ENCODE measurements around the gene BACE2.
"Not testable (repeated sequence)": the region's sequence is repeated elsewhere in the genome, so short reads cannot be mapped to it uniquely, and the experiment has no call there.

The BACE2 gene

DNA sequence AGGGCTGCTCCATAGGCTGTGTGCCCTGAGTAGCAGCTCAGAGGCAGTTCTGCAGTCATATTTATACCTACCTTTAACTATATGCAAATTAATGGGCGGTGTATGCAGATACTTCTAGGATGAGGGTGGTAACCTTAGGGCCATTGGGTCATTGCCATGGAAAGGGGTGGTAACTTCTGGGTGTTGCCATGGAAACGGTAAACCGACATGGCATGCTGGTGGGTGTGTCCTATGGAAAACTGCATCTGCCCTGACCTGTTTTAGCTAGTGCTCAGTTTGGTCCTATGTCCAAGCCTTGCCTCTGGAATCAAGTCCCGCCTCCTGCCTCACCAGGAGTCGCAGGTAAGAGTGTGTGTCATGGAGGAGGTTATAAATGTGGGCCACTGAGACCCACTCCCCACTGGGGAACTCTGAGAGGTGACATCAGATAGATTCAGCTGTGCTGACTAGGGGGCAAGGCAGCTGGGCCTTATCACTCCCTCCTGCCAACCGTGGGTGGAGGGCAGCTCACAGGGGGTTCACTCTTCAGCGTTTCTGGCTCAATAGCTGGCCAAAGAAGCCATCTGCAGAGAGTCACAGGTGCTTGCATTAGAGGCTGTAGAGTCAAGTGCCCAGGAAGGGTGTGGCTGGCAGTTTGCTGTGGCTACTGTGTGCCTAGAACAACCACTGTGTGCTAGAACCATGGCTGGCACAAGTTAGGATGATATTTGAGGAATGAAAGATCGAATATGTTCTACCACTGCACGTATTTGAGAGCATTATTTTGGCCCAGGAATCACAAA lies 19.0 kb downstream of the BACE2 start:
- DNase-seq, result no peak

DNA sequence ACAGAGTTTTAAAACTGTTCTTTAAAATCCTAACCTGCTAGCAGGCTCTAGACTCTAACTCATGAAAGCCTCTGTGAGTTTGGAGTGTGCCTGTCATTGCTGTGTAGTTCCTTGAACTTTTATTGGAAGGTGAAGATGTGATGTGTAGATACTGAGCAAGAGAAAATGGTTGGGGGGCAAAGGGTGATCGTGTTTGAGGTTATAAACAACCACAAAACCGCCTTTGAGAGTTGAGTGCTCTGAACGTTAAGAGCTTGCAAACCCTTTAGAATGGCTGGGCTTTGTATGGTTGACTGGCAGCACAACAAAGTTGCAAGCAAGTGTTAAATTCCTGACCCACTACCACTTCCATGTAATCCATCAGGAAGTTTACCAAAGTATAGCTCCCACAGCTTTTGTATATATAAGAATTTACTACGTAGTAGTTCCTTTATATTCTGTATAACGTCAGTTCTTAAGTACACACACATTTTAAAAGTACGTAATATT lies 19.6 kb downstream of the BACE2 start:
- no peak for DNase-seq

DNA sequence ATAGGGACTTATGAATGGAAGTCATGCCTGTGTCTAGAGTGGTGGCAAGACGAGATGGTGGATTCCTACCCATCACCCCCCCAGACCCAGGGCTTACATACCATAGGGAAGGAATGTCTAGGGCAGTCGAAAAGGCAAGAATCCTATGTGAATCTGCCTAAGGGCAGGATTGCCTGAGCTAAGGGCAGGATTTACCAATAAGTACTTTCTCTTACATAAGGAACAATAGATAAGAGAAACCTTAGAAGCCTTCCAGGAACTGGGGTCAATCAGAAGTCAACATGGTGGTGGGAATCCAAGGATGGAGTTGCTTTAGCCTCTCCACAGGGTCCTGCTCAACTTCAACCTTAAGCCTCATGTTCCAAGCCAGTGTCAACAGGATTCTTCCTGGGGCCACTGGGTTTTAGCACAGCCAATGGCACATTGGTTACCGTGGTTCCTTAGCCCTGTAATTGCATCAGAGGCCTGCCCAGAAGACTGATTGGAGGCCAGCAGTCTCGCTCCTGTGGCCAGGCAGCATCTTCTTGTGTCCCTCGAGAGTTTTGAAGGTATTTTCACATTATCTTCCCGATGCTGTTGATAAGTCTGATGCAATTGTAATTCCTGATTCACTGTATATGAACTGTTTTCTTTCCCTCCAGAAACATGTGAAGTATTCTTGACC lies 20.7 kb downstream of the BACE2 start:
- DNase-seq, result no peak

DNA sequence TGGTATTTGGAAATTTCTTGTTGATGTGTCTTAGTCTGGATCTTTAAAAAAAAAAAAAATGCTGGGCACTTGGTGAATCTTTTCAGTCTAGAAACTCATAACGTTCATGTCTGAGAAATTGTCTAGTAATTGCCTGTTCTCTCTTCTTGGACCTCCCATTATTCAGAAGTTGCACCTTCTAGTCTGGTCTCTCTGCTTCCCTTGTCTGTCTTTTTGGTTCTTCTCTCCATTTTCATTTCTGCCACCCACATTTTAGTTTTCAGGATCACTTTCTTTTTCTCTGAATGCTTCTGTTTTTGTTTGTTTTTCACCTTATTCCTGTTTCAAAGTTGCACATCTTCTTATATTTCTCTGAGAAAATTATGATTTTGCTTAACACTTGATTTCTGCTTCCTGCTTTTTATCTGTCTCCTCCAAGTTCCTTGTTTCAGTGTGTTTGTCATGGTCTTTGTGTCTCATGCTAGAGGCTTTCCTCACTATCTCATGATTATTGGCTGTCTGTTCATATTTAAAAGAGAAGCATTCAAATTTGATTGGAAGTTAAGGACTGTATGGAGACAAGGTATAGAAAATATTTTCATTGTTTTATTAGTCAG lies 21.3 kb downstream of the BACE2 start:
- DNase-seq, result peak; percentile 81

DNA sequence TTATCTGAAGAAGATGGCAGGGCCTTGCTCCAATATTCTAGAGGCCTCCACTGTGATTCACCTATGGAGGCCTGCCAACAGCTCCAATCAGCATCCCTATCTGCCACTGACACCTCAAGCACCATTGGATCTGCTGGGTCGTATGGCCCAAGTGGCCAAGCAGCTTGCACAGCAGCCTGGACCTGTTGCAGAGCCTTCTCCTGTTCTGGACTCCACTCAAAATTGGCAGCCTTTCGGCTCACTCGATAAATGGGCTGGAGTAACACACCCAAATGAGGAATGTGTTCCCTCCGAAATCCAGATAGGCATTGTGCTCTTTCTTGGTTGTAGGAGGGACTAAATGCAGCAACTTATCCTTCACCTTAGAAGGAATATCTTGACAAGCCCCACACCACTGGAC lies 24.6 kb downstream of the BACE2 start:
- not testable (repeated sequence) for DNase-seq

DNA sequence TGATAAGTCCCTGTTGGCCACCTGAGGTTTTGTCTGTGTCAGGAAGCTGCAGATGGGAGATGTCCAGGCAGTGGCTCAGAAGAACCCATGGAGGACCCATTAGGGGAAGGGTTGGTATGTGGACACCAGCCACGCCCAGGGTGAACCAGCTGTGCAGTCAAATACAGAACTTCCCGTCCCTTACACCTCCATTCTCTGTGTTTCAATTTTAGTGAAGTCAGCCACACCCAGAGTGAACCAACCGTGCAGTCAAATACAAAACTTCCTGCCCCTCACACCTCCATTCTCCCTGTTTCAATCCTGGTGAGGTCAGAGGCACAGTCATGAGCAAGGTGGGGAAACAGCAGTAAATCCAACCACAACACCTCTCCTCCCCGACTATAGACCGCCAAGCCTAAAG lies 27.4 kb downstream of the BACE2 start:
- DNase-seq, result no peak

DNA sequence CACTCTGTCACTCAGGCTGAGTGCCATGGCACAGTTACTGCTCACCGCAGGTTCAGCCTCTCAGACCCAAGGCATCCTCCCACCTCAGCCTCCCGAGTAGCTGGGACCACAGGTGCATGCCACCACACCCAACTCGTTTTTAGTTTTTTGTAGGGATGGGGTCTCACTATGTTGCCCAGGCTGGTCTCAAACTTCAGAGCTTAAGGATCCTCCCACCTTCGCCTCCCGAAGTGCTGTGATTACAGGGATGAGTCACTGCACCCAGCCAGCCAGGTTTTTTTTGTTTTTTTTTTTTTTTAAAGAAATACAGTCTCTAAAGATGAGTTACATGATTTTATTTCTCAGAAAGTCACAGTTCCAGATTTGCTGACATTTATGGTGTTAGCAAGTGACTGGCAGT lies 29.0 kb downstream of the BACE2 start:
- DNase-seq, result no peak

DNA sequence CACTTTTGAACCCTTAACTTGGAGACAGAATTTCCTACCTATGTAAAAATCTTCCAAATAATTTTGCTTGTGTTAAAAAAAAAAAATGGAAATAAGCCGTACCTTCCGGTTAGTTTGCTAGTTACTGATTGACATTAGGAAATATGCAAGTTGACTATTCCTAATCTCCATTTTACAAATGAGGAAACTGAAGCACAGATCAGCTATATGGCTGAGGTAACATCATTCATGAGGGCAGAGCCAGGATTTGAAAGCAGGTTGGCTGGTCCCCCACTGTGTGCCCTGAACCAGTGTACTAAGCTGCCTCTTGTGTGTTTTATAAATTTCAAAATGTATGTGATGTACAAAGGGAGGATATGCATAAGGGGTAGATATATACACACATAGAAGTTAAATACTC lies 29.6 kb downstream of the BACE2 start:
- DNase-seq, result no peak

DNA sequence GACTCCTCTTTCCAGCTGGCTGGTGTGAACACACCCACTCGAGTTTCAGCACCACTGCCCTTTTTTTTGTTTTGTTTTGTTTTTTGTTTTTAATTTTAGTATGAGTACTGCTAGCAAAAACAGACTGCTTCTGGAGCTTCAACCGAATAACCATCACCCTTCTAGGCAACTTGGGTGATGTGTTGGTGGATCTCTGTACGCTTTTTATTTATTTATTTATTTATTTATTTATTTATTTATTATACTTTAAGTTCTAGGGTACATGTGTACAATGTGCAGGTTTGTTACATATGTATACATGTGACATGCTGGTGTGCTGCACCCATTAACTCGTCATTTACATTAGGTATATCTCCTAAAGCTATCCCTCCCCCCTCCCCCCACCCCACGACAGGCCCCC lies 30.7 kb downstream of the BACE2 start:
- DNase-seq, result not testable (repeated sequence)

DNA sequence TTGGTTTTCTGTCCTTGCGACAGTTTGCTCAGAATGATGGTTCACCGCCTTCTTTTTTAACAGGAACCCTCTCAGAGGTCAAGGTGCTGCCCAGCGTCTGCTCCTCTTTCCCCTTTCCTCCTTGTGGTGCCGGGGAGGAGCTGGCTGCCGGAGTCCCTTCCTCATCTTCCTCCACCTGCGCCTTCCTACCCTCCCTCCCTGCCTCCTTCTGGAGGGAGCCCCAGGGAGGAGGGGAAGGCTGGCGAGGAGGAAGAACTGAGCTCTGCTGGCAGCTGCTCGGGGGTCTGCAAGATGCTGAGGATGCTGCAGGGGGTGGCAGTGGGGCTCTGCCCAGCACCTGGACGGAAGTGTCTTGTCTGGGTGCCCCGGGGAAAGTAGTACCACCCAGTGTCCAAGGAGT lies 31.2 kb downstream of the BACE2 start:
- no peak for DNase-seq

DNA sequence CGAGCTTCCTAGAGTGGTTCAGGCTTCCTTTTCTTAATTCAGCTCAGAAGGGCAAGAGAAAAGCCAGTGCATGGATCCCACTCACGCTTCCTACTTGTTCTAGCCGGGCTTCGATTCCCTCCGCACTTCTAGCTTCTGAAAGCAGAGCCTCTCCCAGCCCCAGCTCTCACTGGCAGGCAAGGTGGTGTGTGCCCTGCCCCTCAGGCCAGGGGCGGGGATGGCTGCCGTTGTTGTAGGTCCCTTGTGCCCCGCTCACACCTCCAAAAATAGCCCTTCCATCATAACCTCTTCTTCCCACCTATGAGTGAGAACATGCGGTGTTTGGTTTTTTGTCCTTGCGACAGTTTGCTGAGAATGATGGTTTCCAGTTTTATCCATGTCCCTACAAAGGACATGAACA lies 31.6 kb downstream of the BACE2 start:
- DNase-seq, result no peak

DNA sequence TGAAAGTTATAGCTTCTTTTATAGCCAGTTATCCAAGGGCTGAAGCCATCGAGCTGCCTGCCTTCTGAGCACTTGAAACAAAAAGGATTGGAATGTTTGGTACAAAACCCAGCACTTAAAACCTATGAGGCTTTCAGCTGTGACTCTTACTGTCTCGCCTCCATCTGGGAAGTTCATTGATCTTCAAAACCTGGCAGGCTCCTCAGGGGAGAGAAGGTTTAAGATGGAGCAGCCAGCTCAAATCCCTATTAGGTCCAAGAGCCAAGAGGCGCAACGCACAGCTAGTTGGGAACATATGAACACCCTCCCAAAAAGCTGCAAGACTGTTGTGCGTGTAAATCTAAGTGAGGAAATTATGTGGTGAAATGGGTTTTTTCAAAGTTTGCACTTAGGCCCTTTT lies 33.4 kb downstream of the BACE2 start:
- no peak for DNase-seq

DNA sequence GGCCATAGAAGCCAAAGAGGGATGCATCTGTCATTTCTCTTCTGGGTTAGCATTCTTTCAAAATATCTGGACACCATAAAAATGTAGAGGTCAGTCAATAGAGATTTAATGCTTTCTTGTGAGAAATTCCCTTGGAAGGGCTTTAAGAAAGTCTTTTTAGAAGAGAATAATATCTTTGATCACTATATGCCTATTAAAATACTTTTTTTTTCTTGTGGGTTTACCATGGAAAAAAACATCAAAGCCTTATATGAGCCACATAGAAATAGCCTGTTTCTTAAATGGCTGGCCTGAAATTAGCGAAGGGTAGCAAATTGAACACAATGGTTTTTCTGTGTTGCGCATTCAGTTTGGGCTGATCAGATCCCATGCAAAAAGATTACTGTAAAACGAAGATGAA lies 36.8 kb downstream of the BACE2 start:
- DNase-seq, result no peak

DNA sequence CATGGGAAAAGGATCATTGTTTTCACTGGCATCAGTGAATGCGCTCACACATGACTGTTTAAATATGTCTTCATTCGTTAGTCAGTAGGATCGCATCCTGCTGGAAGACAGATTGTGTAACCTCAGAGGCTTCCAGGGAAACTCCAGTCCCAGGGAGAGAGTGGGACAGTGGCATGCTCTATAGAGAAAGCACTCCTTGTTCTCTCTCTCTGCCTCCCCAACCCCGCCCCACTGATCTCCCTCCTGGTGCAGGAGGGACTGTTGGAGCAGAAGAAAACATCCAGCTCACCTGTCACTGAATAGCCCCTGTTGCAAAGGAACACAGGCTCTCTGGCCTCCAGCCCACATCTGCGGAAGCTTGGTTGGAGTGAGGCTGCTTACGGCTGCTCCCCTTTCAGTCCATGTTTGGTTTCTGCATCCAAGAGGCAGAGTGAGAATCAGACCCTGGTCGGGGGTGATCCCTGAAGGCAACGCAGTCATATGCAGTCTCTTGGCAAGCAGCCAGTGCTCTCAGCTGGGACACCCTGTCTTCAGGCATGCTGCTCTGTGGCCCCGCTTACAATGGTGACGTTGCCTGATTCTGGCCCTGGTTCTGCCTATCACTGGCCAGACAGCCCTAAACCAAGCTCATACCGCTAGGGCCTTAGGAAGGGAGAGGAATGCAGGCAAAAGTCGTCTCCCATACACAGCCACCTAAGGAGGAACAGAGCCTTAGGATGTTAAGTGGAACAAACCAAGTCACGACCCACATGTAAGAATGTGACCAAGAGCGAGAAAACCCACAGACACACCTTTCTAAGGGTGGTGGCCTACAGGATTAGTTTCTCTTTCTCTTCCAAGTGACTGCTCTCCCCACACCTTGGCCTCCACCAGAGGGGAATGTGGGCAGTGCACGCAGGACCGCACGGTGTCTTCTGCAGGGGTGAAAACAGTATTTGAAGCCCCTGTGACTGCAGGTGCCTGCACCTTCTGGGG lies 39.7 kb downstream of the BACE2 start:
- DNase-seq, result no peak

DNA sequence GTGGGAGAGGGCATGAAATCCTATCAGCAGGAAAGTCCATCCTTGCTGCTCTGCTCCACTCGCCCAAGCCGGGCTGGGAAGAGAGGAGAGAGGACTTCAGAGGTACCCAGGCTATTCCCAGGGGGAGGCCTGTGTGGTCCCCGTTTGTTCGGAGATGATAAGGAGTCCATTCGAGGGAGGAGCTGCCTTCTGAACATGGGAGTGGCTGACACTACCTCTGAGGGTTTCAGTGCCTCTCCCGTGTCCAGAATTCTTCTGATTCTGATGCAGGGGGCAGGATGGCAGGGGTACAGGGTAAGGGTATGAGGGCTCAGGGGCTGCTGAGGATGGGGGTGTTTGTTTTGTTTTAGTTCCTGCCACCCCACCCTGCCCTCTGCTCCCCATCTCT lies 40.4 kb downstream of the BACE2 start:
- DNase-seq, result no peak

DNA sequence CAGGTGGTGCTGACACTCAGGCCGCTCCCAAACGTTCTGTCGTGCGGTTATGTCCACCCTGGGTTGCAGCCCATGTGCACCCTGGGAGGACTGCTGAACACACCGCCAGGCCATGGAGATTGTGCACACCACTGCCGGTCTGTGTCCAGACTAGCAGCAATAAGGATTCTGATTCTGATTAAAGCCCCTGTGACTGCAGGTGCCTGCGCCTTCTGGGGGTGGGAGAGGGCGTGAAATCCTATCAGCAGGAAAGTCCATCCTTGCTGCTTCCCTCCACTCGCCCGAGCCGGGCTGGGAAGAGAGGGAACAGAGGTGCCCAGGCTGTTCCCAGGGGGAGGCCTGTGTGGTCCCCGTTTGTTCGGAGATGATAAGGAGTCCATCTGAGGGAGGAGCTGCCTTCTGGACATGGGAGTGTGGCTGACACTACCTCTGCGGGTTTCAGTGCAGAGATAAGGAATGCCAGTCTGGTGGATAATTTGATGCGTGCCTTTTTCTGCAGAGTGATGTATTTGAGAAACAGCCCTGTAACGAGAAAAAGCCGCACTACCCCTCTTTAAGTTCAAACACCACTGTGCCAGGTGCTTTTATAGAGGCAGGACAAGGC lies 41.2 kb downstream of the BACE2 start:
- DNase-seq, result no peak

DNA sequence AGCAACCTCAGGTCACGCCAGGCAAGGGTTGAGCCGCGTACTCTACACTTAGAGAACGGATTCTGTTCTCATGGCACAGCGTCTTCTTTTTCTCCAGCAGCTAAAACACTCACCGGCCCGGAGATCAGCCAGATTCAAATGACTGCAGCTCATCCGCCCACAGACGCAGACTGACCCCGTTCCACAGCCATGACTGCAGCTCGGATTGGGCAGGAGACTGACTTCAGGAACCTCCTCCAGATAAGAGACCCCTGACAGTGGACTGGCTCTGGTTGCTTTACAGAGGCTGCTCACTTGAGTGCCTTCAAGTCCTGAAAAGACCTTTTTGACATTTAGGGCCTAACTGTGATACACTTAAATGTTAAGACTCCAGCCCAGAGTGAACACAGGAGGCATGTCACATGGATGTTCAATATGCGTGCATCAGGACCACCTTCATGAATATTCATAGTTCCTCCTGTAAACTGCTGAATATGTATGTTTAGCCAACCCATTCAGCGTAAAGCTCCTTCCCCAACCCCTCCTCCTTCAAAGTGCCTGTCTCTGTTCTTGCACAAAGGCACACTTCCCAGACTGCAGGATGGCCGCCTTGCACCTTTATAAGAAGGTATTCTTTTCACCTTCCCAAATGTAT lies 42.6 kb downstream of the BACE2 start:
- DNase-seq, result no peak

DNA sequence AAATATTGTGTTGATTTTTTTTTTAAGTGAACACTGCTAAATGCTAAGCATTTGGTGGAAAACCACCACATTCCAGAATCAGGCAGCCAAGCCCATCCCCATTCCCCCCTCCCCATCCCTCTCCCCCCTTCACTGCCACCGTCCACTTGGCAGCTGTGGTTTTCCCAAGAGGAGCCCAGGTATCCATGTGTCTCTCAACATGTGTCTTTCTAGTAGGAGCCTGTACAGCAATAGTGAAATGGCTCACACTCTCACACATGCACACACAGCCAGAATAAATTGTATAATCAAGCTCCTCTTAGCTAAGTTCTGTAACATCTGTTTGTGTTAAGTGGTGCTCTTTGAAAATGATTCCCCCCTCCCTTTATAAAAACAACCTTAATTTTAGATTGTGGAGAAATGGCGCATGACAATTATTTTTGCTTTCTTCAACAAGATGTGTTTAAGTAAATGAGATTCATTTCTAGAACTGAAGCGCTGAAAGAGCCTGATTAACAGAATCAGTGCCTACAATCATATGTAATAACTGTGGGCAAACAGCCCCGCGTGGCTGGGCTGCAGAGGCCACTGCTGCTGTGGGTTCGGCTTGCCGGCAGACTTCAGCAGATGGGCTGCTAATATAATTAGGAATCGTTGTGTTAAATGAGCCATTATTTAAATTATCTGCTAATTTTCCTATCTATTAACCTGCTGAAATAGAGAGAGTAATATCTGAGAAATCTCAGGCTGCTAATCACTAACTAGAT lies 43.3 kb downstream of the BACE2 start:
- DNase-seq, result no peak

DNA sequence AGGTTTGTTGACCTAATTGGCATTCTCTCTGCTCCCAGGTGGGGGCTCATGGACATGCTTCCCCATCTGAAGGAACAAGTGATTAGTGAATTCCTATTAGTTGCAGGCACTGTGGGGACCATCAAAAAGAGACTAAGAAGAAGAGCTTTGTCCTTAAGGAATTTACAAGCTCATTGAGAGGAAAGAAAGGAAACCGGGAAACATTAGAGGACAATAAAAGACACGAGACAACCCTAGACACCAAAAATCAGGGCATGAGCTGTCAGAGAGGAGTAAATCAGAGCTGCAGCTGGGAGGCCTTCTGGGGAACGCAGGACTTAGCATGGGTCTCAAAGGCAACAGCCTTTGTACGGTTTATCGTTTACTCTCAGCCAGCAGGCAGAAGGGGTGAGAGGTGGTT lies 45.1 kb downstream of the BACE2 start:
- no peak for DNase-seq

DNA sequence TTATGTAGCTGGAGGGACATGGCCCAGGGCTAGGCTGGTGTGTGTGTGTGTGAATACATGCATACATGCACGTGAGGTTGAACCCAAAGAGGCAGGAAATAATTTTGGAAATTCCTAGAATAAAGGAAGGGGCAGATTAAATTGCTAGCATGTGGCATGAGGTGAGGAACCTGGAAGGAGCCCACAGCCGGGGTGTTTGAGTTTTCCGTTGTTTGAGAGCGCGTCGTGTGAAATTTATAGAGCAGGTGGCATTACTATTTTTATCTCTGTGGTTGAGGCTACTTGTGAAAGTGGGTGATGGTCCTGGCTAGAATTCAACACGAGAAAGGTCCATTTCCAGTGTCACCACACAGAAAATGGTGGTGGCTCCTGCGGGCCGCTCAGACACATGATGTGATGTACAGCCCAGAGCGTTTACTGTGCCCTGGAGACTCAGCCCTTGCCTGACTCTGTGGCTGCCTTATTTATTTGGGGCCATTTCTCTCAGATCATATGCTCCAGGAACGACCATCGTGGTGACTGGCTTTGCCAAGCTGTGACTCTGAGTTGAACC lies 48.0 kb downstream of the BACE2 start:
- DNase-seq, result no peak

DNA sequence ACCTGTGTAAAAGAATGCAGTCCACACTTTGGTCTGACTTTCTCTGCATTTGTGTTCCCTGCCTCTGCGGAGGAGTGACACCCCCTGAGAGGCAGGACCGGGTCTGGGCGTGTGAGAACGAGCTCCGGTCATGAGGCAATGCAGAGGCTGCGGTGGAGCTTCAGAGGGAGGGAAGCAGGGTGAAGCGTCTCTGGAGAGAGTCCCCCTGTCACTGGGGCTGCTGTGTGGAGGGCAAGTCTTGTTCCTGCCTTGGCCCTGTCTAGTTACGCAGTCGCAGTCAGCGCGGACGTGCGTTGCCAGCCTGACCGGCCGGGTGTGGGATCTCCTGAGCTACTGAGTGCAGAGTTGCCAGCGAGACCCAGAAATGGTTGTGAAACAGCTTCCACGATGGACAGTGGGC lies 48.5 kb downstream of the BACE2 start:
- no peak for DNase-seq
